Gastroesophageal sphincter (tissue), 3 donors: Measurements from ENCODE around the gene ABRAXAS1.

Source experiments
- EP300 ChIP-seq: sonication (generic); formaldehyde crosslinking; IDR thresholded peaks from one replicate; pipeline ENCODE4 v1.6.1; 2017; ENCODE audit warnings: antibody characterized with exemption, mild to moderate bottlenecking
- POLR2A ChIP-seq, 2 donors: fragments of 450-650 bp; IDR thresholded peaks; one replicate each; pipeline ENCODE4 v1.6.1; 2017; ENCODE audit warnings: antibody characterized with exemption in 2 of 2, mild to moderate bottlenecking in 2 of 2, moderate library complexity in 1 of 2
- POLR2AphosphoS5 ChIP-seq: sonication (generic); formaldehyde crosslinking; IDR thresholded peaks from one replicate; pipeline ENCODE4 v1.6.1; 2017; ENCODE audit warnings: antibody characterized with exemption
- TF ChIP-seq, protein P1 (sequence below), 4 experiments: fragments of 200-600 bp in 2 of 4; fragments of 450-650 bp in 2 of 4; sonication (generic) in 1 of 4; IDR thresholded peaks; one replicate each; pipeline ENCODE4 v1.5.1; 2017 to 2019; ENCODE audit warnings: antibody characterized with exemption in 4 of 4, mild to moderate bottlenecking in 2 of 4, moderate library complexity in 2 of 4

DNA sequence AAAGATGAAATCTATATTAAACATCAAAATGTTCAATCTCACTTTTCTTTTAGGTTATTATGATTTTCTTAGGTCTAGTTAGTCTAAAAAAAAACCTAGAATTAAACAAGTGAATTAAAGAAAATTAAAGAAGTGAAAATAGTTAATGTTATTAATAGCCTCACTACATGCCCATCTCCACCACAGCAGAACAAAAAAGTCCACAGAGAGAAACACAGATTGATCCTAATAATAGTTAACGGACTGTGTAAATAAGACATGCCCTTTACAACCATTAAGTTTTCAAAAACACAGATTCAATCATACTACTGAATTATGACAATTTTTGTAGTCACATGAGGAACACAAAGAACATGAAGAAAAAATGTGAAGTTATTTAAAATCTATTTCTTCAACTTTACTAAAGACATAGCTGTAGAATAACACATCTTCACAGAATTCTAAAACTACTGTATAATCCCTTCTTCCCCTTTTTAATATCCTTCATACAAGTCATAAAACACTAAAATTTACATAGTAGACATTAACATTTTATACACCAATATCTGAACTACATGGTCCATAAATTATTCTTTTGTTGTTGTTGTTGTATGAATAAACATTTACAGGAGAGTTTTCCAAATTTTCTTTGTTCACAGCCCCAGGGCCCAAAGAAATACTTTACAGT is 44.6 kb downstream of the ABRAXAS1 start:
- TF ChIP-seq EP300 (no peak), POLR2A (IDR thresholded peaks at IDR 0.05) (no peak), POLR2AphosphoS5 (no peak)
- TF ChIP-seq, protein P1, sequence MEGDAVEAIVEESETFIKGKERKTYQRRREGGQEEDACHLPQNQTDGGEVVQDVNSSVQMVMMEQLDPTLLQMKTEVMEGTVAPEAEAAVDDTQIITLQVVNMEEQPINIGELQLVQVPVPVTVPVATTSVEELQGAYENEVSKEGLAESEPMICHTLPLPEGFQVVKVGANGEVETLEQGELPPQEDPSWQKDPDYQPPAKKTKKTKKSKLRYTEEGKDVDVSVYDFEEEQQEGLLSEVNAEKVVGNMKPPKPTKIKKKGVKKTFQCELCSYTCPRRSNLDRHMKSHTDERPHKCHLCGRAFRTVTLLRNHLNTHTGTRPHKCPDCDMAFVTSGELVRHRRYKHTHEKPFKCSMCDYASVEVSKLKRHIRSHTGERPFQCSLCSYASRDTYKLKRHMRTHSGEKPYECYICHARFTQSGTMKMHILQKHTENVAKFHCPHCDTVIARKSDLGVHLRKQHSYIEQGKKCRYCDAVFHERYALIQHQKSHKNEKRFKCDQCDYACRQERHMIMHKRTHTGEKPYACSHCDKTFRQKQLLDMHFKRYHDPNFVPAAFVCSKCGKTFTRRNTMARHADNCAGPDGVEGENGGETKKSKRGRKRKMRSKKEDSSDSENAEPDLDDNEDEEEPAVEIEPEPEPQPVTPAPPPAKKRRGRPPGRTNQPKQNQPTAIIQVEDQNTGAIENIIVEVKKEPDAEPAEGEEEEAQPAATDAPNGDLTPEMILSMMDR (IDR thresholded peaks at IDR 0.05): no peak
